ENCODE results near the gene C21orf58.

Gene C21orf58

DNA sequence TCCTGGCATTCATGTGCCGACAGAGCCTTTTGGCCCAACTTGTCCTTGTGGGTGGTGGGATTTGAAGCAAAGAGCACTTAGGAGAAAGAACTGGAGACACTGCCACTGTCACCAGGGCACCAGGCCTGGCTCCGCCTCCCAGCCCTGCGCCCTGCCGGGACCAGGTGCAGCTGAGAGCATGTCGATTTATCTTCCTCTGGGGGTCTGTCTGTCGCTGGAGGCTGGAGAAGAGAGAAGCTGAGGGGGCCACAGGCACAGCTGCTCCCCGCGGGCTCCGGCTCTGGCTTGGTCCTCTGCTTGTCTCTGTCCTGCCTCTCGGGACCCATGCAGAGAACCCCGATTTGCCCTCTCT, 28.5 kb upstream of the C21orf58 start:
- no peak for DNase-seq

DNA sequence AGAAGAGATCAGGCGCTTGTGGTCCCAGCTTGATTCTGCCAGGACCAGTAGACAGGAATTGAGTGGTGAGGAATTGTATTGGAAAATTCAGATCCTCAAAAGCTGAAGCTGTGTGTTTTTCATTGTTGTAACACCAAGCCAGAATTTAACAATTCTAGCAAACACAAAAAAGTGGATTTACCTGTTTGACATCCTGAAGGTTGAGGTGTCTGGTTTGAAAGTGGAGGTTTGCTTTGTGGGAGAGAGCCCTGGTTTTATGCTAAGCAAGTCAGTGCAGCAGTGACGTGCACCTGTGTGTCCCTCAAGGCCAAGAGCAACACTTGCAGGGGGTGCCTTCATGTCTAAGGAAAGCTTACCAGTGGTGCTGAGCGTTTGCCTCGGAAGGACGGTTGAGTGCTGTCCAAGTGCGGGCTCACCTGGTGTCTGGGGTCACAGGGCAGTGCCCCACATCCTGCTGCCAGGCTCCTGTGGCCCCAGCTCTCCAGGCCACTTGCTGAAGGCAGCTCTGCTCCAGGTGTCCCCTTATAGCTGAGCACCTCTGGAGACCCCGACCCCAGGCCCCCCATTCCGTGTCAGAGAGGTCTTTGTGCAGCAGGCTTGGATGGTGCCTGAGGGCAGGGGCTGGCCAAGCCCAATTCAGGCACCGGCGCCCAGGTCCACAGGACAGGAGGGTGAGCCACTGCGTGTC, 27.9 kb upstream of the C21orf58 start:
- DNase-seq: no peak

DNA sequence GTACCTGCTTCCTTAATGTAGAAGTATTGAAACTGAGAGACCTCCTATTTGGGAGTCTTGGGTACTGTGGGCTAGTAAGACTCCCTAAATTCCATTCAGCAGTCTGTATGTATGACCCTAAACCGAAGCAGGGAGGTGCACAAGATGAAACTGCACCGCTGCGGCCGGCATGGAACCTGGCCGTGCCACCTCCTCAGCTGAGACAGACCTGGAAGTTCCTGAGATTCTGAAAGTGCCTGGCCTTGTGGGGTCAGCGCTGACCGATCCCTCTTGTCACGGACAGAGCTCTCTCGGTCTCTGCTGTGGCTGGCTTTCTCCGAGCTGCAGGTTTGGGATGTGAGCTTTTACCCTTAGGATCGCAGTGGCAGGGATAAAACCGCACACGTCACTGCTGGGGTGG, 27.3 kb upstream of the C21orf58 start:
- DNase-seq: no peak

- DNase-seq: no peak
Measured at GRCh38 chr21:46350571-46350970, 26.9 kb upstream of the C21orf58 start.

DNA sequence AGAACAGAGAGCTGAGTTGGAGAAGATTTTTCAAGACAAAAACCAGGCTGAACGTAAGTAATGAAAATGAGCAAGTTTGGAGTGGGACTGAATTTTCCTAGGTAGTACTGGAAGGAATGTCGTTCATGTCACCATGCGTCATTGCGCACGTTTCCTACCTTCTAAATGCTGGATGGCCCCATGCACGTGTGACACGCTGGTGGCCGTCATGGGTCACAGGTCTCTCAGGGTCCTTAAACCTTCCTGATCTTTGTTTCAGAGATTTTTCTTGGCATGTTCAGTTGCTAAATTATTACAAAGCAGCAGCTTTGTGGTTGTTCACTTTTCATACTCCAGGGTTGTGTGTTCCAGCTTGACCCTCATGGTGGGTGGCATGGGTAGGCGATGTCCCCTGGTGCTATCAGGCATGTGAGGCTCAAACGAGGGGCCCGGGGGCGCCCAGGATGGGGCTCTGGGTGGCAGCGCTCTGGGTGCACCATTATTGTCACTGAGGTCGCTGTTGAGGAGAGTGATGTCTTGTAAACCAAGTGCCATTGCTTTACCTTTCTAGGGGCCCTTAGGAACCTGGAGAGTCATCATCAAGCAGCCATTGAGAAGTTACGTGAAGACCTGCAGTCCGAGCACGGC, 25.6 kb upstream of the C21orf58 start:
- DNase-seq: no peak

GRCh38 chr21:46347791-46348381, 24.2 kb upstream of the C21orf58 start:
- no peak for DNase-seq

DNA sequence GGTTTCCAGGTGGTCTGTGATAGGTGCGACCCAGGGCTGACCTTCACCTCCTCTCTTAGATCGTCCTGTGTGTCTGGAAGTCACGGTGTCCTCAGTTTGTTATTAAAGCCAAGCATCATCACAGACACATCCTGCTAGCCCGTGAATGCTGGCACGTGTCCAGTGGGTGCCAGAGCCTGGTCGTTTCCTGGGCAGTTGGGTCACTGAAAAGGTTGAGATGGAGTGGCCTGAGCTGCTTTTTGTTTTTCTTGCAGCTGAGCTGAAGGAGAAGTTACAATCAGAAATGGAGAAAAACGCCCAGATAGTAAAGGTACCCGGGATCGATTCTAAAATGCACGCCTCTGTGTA, 23.5 kb upstream of the C21orf58 start:
- DNase-seq: no peak

GRCh38 chr21:46346296-46347202, 22.9 kb upstream of the C21orf58 start:
- DNase-seq: no peak

- no peak for DNase-seq
Measured at GRCh38 chr21:46345861-46346260, 22.2 kb upstream of the C21orf58 start.

DNA sequence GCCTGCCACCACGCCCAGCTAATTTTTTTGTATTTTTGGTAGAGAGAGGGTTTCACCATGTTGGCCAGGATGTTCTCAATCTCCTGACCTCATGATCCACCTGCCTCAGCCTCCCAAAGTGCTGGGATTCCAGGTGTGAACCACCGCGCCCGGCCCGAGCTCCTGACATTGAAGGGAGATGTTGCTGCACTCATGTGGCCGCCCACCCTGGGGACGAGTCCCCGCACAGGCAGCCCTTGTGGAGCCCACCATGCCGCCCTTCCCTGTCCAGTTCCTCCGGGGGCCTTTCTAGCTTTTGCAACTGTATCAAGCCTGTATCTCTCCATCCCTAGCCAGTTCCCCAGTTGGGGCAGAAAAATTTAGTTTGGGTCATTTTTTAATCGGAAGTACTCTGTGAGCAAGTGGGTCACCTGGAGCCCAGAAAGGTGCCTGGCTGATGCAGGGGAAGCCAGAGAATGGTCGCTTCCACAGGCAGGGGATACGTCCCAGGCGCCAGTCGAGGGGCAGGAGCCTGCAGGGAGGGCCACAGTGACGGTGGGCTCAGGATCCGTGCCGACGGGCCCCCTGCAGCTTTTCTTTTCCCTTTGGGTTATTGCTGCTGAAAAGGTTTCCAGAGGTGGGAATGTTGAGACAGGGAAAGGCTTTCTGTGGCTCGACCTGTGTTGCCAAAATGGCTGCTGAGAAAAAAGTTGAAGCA, 20.7 kb upstream of the C21orf58 start:
- DNase-seq: no peak

DNA sequence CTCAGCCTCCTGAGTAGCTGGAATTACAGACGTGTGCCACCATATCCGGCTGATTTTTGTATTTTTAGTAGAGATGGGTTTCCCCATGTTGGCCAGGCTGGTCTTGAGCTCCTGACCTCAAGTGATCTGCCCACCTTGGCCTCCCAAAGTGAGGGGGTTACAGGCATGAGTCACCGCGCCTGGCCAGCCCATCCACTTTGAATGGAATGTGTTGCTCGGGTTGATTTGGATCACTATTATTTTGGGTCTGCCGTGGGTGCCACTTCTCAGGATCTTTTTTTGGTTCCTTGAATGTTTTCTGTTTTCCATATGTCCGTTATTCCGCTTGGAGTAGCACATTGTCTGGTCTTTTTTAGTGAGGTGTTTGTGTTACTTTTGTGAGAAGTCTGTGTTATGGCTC, 17.3 kb upstream of the C21orf58 start:
- DNase-seq: no peak

DNA sequence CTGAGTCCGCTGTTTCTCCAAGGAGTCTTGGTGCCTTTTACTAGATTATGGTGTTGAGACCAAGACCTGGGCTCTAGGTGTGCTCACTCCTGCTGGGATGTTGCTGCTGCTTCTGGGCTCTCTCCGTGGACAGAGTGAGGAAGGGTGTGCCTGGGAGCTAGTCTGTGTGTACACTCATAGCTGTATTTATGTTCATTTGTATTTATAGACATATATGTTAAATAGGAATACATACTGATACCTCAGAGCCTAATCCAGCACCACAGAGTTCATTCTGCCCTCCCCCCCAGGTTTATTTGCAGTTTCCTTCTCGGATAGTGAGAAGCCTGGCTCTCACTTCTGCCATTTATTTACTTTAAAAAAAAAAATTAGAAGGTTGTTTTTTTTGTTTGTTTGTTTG, 12.9 kb upstream of the C21orf58 start:
- DNase-seq: no peak

DNA sequence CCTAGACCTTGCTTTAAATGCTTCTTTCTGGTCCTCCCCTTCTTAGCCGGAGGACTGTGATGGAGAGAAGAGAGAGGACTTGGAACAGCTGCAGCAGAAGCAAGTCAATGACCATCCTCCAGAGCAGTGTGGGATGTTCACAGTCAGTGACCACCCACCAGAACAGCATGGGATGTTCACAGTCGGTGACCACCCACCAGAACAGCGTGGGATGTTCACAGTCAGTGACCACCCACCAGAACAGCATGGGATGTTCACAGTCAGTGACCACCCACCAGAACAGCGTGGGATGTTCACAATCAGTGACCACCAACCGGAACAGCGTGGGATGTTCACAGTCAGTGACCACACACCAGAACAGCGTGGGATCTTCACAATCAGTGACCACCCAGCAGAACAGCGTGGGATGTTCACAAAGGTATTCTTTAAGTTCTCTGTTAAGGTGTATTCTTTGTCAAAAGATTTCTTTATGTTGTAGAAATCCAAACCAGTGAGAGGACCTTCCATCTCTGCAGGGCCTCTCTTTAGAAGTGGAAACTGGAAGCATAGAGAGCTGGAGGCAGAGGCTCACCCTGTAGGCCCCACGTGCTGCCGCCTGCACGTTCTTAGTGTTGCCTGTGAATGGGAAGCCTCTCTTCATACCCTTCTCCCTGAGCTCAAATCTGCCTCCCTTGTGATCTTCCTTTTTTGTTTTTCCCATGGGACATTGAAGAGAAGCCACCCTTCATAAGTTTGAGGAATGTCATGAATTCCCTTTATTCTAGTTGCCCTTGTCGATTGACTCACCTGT, 10.9 kb upstream of the C21orf58 start:
- no peak for DNase-seq

DNA sequence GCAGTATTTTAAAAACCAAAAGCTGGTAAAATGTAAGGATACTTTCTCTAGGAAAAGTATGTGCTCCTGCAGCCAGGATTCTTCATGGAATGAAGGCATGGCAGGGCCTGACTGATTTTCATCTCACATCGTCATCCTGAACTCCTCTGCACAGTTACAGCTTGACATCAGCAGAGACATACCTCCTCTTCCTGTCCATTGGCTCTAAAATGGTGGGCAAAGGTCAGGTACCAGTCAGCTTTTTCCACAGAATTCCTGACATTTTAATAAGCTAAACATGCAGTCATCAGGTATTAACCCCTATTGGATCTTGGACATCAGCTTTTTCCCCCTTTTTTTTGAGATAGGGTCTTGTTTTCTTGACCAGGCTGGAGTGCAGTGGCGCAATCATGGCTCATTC, 6.1 kb upstream of the C21orf58 start:
- no peak for DNase-seq

DNA sequence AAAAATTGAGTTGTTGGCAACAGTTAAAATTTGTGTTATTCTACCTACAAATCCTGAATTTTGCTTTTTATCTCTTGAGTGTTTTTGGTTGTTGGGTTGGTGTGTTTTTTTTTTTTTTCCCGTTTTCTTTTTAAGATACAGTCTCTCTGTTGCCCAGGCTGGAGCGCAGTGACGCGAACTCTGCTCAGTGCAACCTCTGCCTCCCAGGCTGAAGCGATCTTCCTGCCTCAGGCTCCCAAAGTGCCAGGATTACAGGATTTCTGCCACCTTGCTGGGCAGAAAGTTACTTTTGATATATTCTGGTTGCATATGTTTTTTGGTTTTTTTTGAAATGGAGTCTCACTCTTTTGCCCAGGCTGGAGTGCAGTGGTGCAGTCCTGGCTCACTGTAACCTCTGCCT, 4.5 kb upstream of the C21orf58 start:
- DNase-seq: no peak

- DNase-seq: no peak
Measured at GRCh38 chr21:46327711-46328110, 4.0 kb upstream of the C21orf58 start.

GRCh38 chr21:46326110-46326703, 2.5 kb upstream of the C21orf58 start:
- DNase-seq: peak; percentile 12

DNA sequence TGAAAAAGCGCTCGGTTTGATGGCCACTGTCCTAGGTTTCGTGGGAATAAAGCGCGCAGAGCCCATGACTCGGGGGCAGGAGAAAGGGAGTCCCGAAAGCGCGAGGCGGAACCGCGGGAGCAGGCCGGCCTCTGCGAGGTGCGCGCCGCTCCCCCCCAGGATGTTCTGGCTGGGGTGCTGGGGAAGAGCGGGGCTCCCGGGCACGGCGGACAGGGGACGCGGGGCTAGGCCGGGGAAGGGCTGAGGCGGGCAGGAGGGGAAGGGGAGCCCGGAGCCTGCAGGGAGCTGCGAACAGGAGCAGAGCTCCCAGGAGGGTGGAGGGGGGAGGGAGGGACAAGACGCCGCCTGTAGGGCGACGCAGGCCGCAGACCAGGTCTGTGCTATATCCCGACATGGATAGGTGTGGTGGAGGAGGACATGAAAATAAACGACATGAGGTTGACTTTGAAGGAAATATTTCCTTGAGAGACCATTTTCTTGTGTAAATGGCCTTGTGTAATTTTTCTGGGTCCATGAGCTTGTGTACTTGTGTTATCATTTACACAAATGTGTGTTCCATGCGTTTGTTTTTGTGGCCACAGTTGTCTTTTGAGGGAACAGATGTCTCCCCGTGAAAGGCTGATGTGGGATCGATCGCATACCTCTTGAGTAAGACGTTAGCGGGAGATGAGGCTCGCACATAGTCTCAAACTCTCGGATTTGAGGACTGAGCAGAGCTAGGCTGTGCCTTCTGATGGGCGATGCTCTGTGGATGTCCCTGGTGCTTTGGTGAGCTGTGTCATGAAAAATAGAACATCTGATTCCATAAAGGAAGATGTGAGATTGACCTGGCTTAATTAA, 1.6 kb upstream of the C21orf58 start:
- DNase-seq: peak; percentile 46

DNA sequence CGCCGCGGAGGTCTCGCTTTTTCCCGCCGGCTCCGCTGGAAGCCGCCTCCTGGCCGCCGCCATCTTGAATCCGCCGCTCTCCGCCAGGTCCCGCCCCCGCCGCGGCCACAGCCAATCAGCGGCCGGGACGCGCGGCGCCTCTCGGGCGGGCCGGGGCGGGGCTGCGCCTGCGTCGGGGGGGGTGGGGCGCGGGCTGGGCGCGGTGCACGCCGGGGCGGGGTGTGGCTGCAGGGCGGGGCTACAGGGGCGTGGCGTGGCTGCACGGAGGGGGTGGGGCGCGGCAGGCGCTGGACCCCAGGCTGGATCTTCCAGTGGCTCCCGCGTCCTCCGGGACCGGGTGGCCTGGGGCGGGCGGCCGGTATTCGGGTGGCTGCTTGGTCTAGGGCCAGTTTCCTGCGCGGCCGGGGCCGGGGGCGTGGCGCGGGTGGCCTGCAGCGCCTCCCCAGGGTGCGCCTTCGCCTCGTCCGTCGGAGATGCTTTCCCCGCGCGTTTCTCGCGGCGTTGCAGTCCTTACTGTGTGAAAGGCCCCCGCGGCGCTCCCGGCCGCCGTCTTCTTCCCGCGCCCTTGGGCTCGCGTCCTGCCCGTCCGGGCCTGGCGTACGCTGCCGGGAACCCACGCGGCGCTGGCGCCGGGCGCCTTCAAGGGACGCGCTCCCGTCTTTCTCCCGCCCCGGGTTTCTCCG, 861 bp upstream of the C21orf58 start:
- DNase-seq: peak; percentile 77

GRCh38 chr21:46323227-46323709, 402 bp downstream of the C21orf58 start:
- DNase-seq: no peak

All from NCI-H526 treated with DMSO at 0.1 percent for 48 hours (cell line).